Trophoblast cell (in vitro differentiated cells and primary cell): ENCODE measurements around the gene GNAT2.

Experiments
- DNase-seq, 2 donors: peaks; one replicate each; pipeline ENCODE4 v3.0.0-alpha.2; 2016
- H2AFZ ChIP-seq: 2 replicates; pipeline ENCODE4 v1.6.1; 2013; ENCODE audit warnings: low read length, moderate library complexity, mild to moderate bottlenecking; ENCODE audit not compliant: insufficient read depth, poor library complexity
- H2AK5ac ChIP-seq: 2 replicates; pipeline ENCODE4 v1.6.1; 2013; ENCODE audit warnings: mild to moderate bottlenecking, low read length
- H2BK120ac ChIP-seq: 2 replicates; pipeline ENCODE4 v1.6.1; 2013; ENCODE audit warnings: low read length, mild to moderate bottlenecking, moderate library complexity; ENCODE audit not compliant: insufficient read depth, poor library complexity
- H2BK12ac ChIP-seq: 2 replicates; pipeline ENCODE4 v1.6.1; 2013; ENCODE audit warnings: mild to moderate bottlenecking, low read length, moderate library complexity
- H2BK5ac ChIP-seq: 2 replicates; pipeline ENCODE4 v1.6.1; 2013; ENCODE audit warnings: low read length, low read depth, moderate library complexity, mild to moderate bottlenecking; ENCODE audit not compliant: poor library complexity
- H3K14ac ChIP-seq: 2 replicates; pipeline ENCODE4 v1.6.1; 2013; ENCODE audit warnings: mild to moderate bottlenecking, low read length
- H3K18ac ChIP-seq: 2 replicates; pipeline ENCODE4 v1.6.1; 2013; ENCODE audit warnings: mild to moderate bottlenecking, low read length
- H3K23ac ChIP-seq: 2 replicates; pipeline ENCODE4 v1.6.1; 2013; ENCODE audit warnings: low read length
- H3K27ac ChIP-seq: 2 replicates; pipeline ENCODE4 v1.5.1; 2013; ENCODE audit warnings: low read depth, mild to moderate bottlenecking, inconsistent platforms, low read length, moderate library complexity
- H3K27me3 ChIP-seq: 2 replicates; pipeline ENCODE4 v1.6.1; 2013; ENCODE audit warnings: inconsistent platforms, mild to moderate bottlenecking, low read length, moderate library complexity; ENCODE audit not compliant: insufficient read depth
- H3K36me3 ChIP-seq, 2 experiments: 1 replicate in 1 of 2; 2 replicates in 1 of 2; pipeline ENCODE4 v1.6.1; 2013; ENCODE audit warnings: low read length in 2 of 2, mild to moderate bottlenecking in 2 of 2, moderate library complexity in 1 of 2; ENCODE audit not compliant: insufficient read depth in 2 of 2, control insufficient read depth in 1 of 2
- H3K4ac ChIP-seq: 2 replicates; pipeline ENCODE4 v1.6.1; 2013; ENCODE audit warnings: low read depth, mild to moderate bottlenecking, low read length, moderate library complexity
- H3K4me1 ChIP-seq, 2 experiments: 1 replicate in 1 of 2; 2 replicates in 1 of 2; pipeline ENCODE4 v1.6.1; 2013; ENCODE audit warnings: low read length in 2 of 2, mild to moderate bottlenecking in 2 of 2, moderate library complexity in 1 of 2; ENCODE audit not compliant: insufficient read depth in 2 of 2, control insufficient read depth in 1 of 2
- H3K4me2 ChIP-seq: 2 replicates; pipeline ENCODE4 v1.6.1; 2013; ENCODE audit warnings: inconsistent platforms, mild to moderate bottlenecking, low read length, moderate library complexity
- H3K4me3 ChIP-seq: 2 replicates; pipeline ENCODE4 v1.5.1; 2013; ENCODE audit warnings: mild to moderate bottlenecking, low read depth, low read length, inconsistent platforms
- H3K79me1 ChIP-seq: one replicate; pipeline ENCODE4 v1.6.1; 2013; ENCODE audit warnings: low read length
- H3K79me2 ChIP-seq: 2 replicates; pipeline ENCODE4 v1.6.1; 2013; ENCODE audit warnings: low read length, mild to moderate bottlenecking; ENCODE audit not compliant: control insufficient read depth, insufficient read depth, poor library complexity
- H3K9ac ChIP-seq: 2 replicates; pipeline ENCODE4 v1.6.1; 2013; ENCODE audit warnings: mild to moderate bottlenecking, low read length
- H3K9me3 ChIP-seq: 2 replicates; pipeline ENCODE4 v1.6.1; 2013; ENCODE audit warnings: low read depth, mild to moderate bottlenecking, control low read depth, inconsistent platforms, low read length; ENCODE audit not compliant: insufficient read depth
- H4K12ac ChIP-seq: 2 replicates; pipeline ENCODE4 v1.6.1; 2013; ENCODE audit warnings: low read depth, mild to moderate bottlenecking, low read length, moderate library complexity
- H4K8ac ChIP-seq: 2 replicates; pipeline ENCODE4 v1.6.1; 2013; ENCODE audit warnings: low read depth, mild to moderate bottlenecking, low read length, moderate library complexity
- H4K91ac ChIP-seq: one replicate; pipeline ENCODE4 v1.6.1; 2013; ENCODE audit warnings: low read depth, mild to moderate bottlenecking, low read length, moderate library complexity
- WGBS: extraction: QIAGEN DNeasy Blood & Tissue Kit; methylation state at CpG from one replicate; pipeline ENCODE4 v1.1.7; 2013; ENCODE audit warnings: missing lambda C conversion rate; ENCODE audit not compliant: insufficient read length, insufficient coverage; ENCODE audit errors: extremely low coverage; 5-methylcytosine and 5-hydroxymethylcytosine counted together

The GNAT2 gene

GRCh38 chr1:109603229-109603628, 16.2 kb downstream of the GNAT2 start:
- no peak overlapping the region for H3K4me2 ChIP-seq
- H3K18ac ChIP-seq: no peak overlapping the region
- H3K4me1 ChIP-seq: no peaks in the 10 kb centered on the region

GRCh38 chr1:109598655-109599054, 20.8 kb downstream of the GNAT2 start:
- Histone ChIP-seq H3K27me3 (no peaks in the 10 kb centered on the region), H3K27ac (no peak overlapping the region), H4K8ac (no peak overlapping the region), H4K12ac (no peak overlapping the region), H2BK5ac (no peak overlapping the region), H3K4me1 (no peaks in the 10 kb centered on the region), H3K4ac (no peak overlapping the region), H3K36me3 (peaks cover 3 to 5% of the 10 kb centered on the region in 2 experiments), H2AK5ac (no peak overlapping the region), H2AFZ (no peak overlapping the region), H2BK120ac (no peak overlapping the region), H3K23ac (no peak overlapping the region), H3K18ac (no peak overlapping the region), H3K9ac (no peak overlapping the region), H3K4me2 (no peak overlapping the region), H3K14ac (no peak overlapping the region), H3K9me3 (no peaks in the 10 kb centered on the region), H3K4me3 (no peak overlapping the region), H3K79me2 (no peaks in the 10 kb centered on the region), H3K79me1 (no peaks in the 10 kb centered on the region), H4K91ac (no peak overlapping the region), H2BK12ac (no peak overlapping the region)
- WGBS: no CpG with 5 or more reads among the region's 5 CpGs
- DNase-seq: no peak

More at GRCh38 chr1:109603229-109603628, 16.2 kb downstream of the GNAT2 start:
- H2BK5ac ChIP-seq: no peak overlapping the region
- no peak overlapping the region for H4K8ac ChIP-seq
- no CpG with 5 or more reads among the region's 3 CpGs for WGBS
- H2BK120ac ChIP-seq: no peak overlapping the region
- no peak overlapping the region for H4K91ac ChIP-seq
- H4K12ac ChIP-seq: no peak overlapping the region
- H2AK5ac ChIP-seq: no peak overlapping the region
- no peak overlapping the region for H2BK12ac ChIP-seq
- H3K79me1 ChIP-seq: no peaks in the 10 kb centered on the region
- no peak overlapping the region for H3K14ac ChIP-seq
- no peak overlapping the region for H3K27ac ChIP-seq
- no peak for DNase-seq
- no peaks in the 10 kb centered on the region for H3K9me3 ChIP-seq
- no peaks in the 10 kb centered on the region for H3K79me2 ChIP-seq
- no peak overlapping the region for H3K4me3 ChIP-seq
- H3K27me3 ChIP-seq: no peaks in the 10 kb centered on the region
- H3K4ac ChIP-seq: no peak overlapping the region
- no peak overlapping the region for H3K9ac ChIP-seq
- H3K23ac ChIP-seq: no peak overlapping the region
- H3K36me3 ChIP-seq: peaks cover 3 to 5% of the 10 kb centered on the region in 2 experiments
- no peak overlapping the region for H2AFZ ChIP-seq

GRCh38 chr1:109598156-109598555, 21.3 kb downstream of the GNAT2 start:
- DNase-seq: no peak
- no peak overlapping the region for H3K23ac ChIP-seq
- no peak overlapping the region for H3K18ac ChIP-seq
- H2BK5ac ChIP-seq: no peak overlapping the region
- H3K79me2 ChIP-seq: no peaks in the 10 kb centered on the region
- no peaks in the 10 kb centered on the region for H3K27me3 ChIP-seq
- peaks cover 3 to 5% of the 10 kb centered on the region in 2 experiments for H3K36me3 ChIP-seq
- no peaks in the 10 kb centered on the region for H3K79me1 ChIP-seq
- no peaks in the 10 kb centered on the region for H3K9me3 ChIP-seq
- H4K12ac ChIP-seq: no peak overlapping the region
- WGBS: no CpG with 5 or more reads among the region's 1 CpG
- H3K4me1 ChIP-seq: no peaks in the 10 kb centered on the region
- H4K8ac ChIP-seq: no peak overlapping the region
- no peak overlapping the region for H4K91ac ChIP-seq
- H2AK5ac ChIP-seq: no peak overlapping the region
- H2AFZ ChIP-seq: no peak overlapping the region
- no peak overlapping the region for H3K4me3 ChIP-seq
- H3K4ac ChIP-seq: no peak overlapping the region
- H2BK120ac ChIP-seq: no peak overlapping the region
- H3K4me2 ChIP-seq: no peak overlapping the region
- H3K14ac ChIP-seq: no peak overlapping the region
- no peak overlapping the region for H3K9ac ChIP-seq
- no peak overlapping the region for H2BK12ac ChIP-seq
- no peak overlapping the region for H3K27ac ChIP-seq

DNA sequence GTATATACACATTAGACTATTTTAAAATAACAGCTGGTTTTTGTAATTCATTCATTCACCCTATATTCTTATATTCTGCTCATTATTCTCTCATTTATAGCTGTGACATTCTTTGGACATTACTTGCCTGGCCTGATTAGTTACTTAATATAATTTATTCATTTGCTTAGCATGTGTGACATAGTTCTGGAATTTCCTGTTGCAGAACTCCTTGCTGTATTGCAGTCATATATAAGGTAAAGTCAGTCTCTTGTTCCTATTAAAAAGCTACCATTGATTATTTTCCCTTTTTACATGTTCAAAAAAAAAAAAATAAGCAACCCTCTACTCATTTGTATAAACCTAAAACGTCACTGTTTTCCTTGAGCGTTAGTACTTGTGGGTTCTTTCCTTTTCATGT, 23.9 kb downstream of the GNAT2 start:
- no peaks in the 10 kb centered on the region for H3K4me1 ChIP-seq
- H3K23ac ChIP-seq: no peak overlapping the region
- no peak overlapping the region for H3K4me3 ChIP-seq
- H3K14ac ChIP-seq: no peak overlapping the region
- H2AK5ac ChIP-seq: no peak overlapping the region
- no peaks in the 10 kb centered on the region for H3K9me3 ChIP-seq
- no peaks in the 10 kb centered on the region for H3K79me2 ChIP-seq
- H4K8ac ChIP-seq: no peak overlapping the region
- H4K12ac ChIP-seq: no peak overlapping the region
- H2BK5ac ChIP-seq: no peak overlapping the region
- H2AFZ ChIP-seq: no peak overlapping the region
- H2BK120ac ChIP-seq: no peak overlapping the region
- no peak for DNase-seq
- H3K4me2 ChIP-seq: no peak overlapping the region
- H4K91ac ChIP-seq: no peak overlapping the region
- H3K9ac ChIP-seq: no peak overlapping the region
- H3K27me3 ChIP-seq: no peaks in the 10 kb centered on the region
- no peaks in the 10 kb centered on the region for H3K79me1 ChIP-seq
- no CpG with 5 or more reads among the region's 2 CpGs for WGBS
- no peak overlapping the region for H2BK12ac ChIP-seq
- no peak overlapping the region for H3K4ac ChIP-seq
- no peak overlapping the region for H3K27ac ChIP-seq
- H3K18ac ChIP-seq: no peak overlapping the region
- peaks cover 9% of the 10 kb centered on the region in 2 experiments for H3K36me3 ChIP-seq
